HG03280 (cell line): ENCODE results near the gene NRM.
"Not testable (repeated sequence)": the region's sequence is repeated elsewhere in the genome, so short reads cannot be mapped to it uniquely, and the experiment has no call there.

Source experiments
- ATAC-seq: cut with Tn5 transposase; IDR thresholded peaks from one replicate; pipeline ENCODE4 v1.9.1; 2021; ENCODE audit warnings: mild to moderate bottlenecking, moderate library complexity; ENCODE audit not compliant: unreplicated experiment

The NRM gene

DNA sequence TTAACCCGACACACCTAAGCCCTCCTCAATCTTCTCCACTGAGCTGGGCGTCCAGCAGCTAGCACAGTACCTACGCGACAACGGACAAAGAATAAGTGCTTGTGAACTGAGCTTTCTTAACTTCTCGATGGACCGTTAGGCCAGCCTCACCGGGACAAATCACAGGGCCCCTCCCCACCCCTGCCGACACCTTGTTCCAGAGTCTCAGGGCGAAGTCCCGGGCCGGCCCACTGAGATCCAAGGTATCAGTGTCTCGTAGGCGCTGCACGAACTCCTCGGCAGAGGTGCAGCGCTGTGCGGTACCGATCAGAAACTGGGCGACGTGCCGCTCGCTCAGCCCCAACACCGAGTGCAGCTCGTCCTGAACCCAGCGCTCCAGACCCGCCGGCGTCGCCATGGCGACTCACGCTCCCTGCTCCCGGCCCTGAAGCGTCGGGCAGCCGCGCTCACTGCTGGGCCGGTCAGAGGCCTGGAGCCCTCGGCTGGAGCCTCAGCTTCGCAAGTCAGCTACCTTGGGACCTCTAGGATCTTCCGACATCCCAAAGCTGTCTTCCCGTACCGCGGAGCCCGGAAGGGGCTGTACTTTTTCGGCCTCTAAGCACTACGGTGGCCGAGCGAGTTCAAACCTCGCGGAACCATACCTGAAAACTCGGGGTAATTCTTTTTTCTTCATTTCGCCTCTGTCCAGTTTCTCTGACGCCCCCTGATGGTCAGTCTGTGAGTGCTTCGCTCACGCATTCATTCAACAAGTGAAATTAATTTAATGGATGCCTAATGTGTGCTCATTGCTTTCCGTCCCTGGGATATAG lies 18.1 kb downstream of the NRM start, which contains the start of gene DHX16:
TSS of gene DHX16 (minus strand) at position 562 of the 809 bp plus-strand sequence. CDS start at position 397, 165 bp downstream.
- ATAC-seq = peak; percentile 76

DNA sequence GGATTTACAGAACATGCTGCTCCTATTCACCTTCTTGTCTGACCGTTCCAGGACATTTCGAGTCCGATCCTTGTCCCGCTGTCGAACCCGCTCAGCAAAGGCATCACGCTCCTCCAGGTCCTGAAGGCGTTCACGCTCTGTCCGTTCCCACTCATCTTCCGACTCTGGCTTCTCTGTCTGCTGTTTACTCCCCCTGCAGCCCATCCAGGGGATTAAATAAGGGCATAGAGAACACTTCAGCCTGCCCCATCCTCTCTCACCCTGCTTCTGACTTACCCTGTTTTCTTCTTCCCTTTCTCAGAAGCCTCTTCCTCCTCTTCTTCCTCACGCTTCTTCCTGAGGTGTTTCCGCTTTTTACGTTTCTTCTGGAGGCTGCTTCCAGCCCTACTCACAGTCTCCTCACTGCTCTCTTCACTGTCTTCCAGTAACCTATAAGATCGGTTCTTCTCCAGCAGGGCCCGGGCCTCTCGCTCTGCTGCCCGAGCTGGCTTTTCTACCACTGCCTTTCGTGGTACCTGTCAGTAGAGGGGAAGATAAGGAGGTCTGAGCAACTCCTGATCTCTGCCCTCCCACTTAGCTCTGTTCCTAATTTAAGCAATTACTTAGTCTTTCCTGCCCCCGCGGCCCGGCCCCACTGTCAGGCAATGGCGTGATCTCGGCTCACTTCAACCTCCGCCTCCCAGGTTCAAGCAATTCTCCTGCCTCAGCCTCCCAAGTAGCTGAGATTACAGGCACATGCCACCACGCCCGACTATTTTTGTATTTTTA lies 19.8 kb downstream of the NRM start:
- ATAC-seq = no peak

- ATAC-seq = not testable (repeated sequence)
These were observed 24.5 kb downstream of the NRM start for GRCh38 chr6:30666300-30666699.

DNA sequence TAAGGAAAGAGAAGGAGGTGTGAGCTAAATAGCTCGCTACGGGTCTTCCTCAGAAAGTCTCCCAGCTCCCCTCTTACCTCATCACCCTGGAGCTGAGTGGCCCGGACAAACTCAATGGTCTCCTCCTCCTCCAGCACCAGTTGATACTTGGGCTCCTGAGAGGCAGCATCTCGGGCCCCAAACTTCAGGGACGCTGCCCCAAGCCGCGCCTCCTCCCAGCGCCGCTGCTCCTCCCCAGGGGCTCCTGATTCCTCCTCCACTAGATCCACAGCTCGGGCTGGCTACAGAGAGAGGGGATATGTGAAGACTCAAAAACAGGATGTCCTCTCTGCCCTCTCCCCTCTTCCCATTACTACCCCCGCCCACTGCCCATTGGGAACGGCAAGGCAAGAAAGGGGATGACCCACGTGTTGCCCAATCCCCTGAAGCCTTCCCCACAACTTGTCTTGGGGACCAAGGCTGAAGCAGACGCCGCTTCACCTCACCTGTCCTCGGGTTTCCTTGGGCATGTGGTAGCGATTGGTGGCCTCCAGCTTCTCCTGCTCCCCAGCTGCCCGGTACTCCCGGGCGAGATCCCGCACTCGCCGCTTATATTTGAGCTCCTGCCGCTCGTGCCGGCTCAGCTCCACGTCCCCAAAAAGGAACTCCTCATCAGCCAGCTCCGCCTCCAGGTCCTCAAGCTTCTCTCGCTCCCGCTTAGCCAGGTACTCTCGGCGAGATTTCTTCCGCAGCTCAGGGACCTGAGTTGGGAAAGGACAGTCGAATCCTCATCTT lies 25.6 kb downstream of the NRM start:
- ATAC-seq = no peak

DNA sequence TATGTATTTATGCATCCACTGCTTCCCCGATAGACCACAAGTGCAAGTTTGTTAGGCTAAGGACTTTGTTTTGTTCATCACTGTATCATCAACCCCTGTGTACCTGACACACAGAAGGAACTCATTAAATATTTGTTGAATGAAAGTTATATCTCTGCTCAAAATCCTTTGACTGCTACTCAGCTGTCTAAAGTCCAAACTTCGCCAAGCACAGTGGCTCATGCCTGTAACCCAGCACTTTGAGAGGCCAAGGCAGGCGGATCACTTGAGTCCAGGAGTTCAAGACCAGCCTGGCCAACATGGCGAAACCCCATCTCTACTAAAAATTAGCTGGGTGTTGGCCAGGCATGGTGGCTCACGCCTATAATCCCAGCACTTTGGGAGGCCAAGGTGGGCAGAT lies 32.9 kb downstream of the NRM start:
- not testable (repeated sequence) for ATAC-seq

GRCh38 chr6:30657454-30657853 lies 33.3 kb downstream of the NRM start:
- no peak for ATAC-seq

- ATAC-seq = no peak
These were observed 34.3 kb downstream of the NRM start for GRCh38 chr6:30656513-30656912.

GRCh38 chr6:30655743-30656094 lies 35.1 kb downstream of the NRM start:
- ATAC-seq = no peak

GRCh38 chr6:30654798-30655742 lies 35.7 kb downstream of the NRM start:
- no peak for ATAC-seq

GRCh38 chr6:30651143-30651542 lies 39.6 kb downstream of the NRM start:
- ATAC-seq = no peak

GRCh38 chr6:30647242-30648116 lies 43.3 kb downstream of the NRM start:
- ATAC-seq = peak; percentile 67

DNA sequence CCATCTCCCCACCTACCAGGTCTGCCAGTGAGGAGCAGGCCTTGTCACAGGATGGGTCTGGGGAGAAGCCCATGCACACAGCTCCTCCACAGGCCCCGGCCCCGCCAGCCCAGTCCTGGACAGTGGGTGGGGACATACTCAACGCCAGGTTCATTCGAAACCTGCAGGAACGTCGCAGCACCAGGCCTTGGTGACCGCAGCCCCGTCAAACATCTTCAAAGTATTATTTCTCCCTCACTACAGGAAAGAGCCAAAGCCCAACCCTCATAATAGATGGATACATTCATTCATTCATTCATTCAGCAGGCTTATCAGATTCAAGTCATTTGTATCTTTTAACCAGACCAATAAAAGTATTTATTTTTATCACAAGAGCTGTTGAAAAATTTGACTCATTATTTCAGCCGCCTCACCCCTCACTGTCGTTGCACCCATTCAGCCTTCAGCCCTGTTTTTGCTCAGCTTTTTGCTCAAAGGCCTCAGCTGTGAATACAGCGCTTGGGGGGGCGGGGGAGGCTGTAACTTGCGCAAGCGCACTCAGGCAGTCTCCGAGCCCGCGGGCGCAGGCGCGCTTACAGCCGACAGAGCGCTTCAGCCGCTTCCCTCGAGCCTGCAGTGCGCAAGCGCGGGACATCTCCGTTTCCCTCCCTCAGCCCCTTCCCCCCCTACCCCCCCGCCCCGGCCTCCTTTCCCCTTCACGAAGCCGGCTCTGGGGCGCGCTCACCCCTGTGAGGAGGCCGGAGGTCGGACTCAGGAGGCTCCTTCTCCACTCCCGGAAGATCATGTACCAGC lies 44.1 kb downstream of the NRM start, which contains the start of gene C6orf136:
TSS of gene C6orf136 (plus strand) at position 684 of the 792 bp plus-strand sequence. CDS start at position 783, 99 bp downstream.
- ATAC-seq = peak; percentile 64

DNA sequence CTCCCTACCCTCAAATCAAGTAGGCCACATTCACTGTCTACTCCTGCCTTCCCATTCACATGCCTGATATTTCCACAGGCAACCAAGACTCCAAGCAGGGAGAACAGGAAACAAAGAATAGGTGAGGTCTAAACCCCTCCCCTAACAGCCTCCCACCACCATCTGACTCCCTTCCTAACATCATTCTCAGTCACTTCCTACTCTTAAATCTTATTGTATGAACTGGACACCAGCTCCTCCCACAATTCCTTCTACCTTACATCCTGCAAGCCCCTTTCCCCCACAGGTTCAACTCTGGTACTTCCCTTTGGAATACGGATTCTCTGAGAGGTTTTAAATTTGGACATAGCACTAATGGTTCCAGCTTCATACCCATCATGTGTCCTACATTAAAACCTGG lies 44.8 kb downstream of the NRM start:
- ATAC-seq = no peak

DNA sequence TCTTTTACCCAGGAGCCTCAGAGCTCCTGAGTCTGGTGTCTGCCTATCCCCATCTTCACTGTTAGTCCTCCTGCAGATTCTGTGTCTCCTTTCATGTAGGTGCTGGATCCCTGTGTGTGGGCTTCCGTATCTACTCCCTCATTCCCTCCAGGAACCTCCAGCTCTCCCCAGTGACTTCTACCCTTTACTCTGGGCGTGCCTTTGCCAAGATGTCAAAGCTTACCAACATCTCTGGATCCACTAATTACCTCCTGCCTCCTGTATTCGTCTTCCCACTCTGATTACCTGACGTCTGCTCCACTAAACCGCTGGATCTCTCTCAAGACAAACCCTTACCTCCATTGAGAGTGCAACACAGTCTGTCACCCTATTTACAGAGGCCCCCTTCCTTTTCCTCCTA lies 46.0 kb downstream of the NRM start:
- no peak for ATAC-seq

GRCh38 chr6:30643656-30644055 lies 47.1 kb downstream of the NRM start:
- no peak for ATAC-seq

GRCh38 chr6:30641048-30641447 lies 49.7 kb downstream of the NRM start:
- ATAC-seq = no peak

DNA sequence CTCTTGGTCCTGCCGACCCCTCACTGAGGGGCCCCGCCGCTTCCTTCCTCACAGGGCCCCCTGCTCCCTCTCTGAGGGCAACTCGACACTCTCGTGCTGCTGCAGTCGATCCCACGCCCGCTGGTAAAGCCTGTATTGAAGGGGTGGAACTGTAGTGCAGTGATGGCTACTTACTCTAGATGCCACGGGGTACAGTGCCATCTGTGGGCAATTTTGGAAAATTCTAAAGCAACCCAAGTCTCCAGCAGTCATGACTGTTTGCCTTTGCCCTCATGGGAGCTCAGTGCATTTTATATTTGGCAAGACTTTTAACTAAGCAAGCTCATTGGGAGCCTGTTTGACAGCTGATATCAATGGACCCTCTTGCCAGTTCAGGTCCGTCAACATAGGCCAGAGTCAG lies 50.3 kb downstream of the NRM start:
- no peak for ATAC-seq
